GM21786 (cell line): ENCODE measurements around the gene SH2B2.
"Not testable (repeated sequence)": the region's sequence is repeated elsewhere in the genome, so short reads cannot be mapped to it uniquely, and the experiment has no call there.

ENCODE experiments used
- ATAC-seq: cut with Tn5 transposase; IDR thresholded peaks from one replicate; pipeline ENCODE4 v1.9.1; 2021; ENCODE audit not compliant: unreplicated experiment

The SH2B2 gene

DNA sequence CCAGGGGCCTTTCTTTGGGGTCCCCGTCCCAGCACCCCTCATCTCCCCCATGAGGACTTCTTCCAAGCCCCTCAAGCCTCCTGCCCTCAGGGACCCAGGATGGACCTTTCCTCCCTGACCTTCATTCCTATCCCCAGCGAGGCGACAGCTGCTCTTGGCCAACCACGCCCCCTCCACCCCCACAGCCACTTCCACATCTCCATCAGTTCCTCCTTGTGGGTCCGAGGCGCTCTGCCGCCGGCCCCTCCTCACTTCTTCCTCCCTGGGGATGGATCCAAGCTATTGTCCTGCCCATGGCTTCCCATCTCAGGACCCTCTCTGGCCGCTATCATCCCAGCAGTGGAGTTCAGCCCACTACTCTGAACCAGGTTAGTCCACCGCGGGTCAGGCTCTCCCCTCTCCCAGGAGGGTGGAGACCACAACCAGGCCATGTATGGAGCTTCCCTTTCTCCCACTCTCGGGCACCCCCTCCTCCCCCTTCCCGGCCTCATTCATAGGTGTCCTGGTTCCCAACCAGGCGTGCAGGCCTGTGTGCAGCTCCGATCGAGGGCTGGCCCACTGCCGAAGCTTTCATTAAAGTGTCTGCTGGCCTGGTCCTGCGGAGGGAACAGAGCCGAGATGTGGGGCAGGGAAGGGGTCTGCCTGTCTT, 1.7 kb upstream of the SH2B2 start:
- no peak for ATAC-seq

DNA sequence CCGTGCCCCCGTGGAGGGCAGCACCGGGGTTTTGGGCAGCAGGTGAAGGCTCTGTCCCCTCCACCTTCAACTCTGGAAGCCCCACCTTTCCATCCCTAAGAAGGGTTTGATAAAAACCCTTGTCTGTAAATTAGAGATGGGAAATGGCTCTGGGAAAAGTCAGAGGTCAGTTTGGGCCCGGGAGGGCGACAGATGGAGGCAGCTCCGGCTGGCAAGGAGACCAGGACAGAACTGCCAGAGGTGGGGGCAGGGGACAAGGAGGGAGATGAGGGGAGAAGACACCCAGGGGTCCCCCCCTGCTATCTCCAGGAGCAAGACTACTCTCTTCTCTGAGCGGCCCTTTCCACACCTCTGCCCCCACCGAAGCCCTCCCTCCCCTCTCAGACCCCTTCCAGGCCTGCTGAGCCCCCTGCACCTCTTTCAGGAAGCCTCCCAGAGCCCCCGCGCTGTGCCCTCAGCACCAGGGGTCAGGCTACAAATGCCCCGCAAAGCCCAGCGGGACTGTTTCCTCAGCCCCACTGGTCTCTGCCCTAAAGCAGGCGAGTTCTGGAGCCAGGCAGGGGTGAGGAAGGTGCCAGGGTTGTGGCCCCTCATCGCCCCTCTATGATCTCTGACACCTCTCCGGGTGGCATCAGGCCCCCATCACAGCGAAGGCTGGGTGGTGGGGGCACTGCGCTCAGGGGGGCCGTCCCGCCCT, 980 bp upstream of the SH2B2 start:
- no peak for ATAC-seq

DNA sequence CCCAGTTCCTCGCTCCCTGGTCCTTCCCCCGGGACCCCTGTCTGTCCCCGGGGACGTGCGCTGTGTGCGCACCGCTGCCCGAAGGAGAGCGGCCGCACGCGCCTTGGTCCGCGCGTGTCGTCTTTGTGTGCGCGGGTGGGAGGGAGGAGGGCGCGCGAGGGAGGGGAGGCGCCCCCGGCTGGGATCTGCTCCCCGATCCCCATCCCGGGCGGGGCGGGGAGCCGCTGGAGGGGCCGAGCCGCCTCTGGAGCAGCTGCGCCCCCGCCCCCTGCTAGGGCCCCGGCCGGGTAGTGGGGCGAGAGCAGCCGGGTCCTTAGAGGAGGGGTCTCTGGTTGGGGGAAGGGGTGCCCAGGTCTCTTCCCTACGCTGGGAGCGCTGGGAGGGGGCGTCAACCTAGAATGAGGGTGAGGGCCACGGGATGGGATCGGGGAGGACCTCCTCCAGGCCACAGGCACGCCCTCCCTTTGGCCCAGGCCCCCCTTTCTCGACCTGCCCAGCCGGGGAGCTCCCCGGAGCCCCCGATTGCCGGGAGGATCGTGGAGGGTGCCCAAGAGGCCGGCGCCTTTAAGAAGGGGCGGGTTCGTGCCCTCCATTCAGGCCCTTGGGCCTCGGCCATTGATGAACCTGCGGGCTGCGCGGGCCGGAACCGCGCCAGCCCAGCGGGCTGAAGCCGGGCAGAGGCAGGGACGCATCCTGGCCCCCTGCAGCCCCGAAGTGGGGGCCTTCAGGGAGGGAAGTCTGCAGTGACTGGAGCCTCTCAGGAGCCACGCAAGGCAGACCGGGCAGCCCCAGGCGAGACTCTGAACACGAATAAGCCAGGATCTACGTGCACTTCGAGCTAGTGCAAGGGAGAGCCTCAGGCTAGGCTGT, 678 bp downstream of the SH2B2 start:
- ATAC-seq: no peak

DNA sequence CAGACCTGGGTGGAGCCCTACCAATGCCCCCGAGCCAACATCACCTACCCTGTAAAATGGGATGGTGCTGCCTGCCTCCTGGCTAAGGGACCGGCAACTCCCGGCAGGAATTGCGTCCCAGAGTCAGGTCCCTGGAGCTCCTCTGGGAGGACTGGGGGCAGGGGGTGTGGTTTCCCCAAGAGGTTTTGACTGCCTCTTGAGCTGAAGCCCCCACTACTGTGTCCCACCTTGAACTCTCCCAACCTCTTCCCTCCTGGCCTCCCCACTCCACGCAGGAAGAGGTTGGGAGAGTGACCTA, 1.3 kb downstream of the SH2B2 start:
- no peak for ATAC-seq

DNA sequence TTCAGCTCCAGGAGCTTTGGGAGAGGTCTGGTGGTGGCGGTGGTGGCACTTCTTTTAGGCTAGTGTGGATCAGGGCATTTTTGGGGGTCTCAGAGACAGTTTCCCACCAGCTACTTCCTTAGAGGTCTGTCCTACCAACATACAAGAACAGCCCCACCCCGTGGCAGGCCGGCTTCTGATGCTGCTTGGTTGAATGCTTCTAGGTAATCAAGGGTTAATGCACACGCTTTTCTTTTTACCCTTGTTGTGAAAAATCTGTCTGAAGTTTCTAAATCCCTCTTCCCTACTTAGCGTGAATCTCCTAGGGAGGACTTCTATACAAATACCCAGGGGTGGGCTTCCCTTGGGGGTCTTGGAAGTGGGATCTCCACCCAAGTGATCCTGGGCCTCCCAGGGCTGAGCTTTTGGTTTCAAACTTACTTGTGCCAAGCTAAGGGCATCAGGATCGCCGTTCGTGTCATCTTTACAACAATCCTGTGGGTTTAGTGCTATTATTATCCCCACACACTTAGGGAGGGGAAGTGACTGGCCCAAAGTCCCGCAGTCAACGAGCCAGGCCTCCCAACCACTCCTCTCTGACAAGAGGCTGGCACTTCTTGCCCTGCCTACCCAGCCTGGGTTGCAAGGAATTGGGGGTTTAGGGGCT, 1.7 kb downstream of the SH2B2 start:
- no peak for ATAC-seq

DNA sequence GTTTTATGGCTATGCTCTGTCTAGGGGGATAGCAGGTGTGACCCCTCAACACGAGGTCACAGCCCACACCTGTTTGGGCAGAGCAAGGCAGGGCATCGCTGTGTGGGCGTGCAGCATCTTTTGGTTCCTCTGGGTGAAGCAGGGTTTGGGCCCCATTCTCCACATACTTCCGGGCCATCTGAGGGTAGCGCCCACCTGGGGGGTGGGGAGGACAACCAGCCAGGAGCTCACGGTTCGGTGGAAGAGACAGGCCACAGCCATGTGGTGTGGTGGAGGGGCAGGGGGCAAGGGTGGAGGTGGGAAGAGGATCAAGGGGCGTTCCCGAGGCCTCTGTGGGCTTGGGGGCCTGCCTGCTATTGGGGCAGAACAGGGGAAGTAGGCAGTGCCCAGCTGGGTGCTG, 2.4 kb downstream of the SH2B2 start:
- ATAC-seq: no peak

GRCh38 chr7:102291056-102291915, 4.6 kb downstream of the SH2B2 start:
- ATAC-seq: peak; percentile 36

DNA sequence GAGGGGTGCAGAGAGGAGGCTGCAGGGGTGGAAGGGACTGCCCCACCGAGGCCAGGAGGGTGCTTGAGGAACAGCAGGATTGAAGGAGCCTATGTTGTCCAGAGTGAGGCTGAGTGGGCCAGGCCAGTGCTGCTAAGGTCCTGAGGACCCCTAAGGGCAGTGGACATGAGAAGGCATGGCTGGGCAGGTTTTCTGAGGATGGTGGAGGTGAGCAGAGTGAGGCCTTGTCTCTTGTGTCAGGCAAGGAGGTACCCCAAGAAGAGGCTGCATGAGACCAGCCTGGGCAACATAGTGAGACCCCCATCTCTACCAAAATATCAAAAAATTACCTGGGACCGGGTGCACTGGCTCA, 5.2 kb downstream of the SH2B2 start:
- no peak for ATAC-seq

DNA sequence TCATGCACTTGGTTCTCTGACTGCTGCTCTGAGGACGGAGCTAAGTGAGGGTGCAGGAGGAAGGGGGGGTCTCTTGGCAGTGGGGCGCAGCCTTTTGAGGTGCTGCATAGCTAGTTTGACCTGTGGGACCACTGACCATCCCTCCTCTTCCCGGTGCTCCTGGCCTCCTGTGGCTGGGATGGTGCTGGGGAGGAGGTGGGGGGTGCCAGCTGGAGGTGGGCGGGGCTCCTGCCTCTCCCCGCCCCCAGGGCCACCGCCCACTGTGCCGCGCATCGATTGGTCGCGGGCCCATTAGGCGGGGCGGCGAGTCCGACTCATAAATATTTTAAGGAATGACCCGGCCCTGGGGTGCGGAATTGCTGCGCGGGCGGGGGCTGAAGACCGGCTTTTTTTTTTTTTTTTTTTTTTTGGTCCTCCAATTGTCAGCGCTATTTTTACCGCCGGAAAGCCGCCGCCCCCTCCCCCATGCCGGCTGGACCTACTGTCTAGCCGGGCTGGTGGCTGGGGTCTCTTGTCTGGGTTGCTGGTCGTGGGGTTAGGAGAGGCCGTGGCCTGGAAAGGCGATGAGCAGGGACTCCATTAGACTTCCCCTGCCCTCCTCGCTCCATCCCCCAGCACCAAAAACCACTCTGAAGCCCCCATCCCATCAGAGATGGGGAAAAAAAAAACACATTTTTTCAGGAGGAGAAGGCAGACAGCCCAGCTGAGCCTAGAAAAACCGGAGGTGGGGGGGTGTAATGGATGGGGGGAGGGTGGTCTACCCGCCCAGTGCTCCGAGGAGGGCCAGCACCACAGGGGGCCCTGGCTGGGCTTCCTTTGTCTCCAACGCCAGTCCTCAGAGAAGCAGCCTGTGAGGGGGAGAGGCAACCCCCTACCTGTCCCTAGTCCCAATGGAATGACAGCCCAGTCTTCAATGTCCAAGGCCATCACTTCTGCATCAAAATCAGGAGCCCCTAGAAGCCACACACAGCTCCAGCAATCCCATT, 6.4 kb downstream of the SH2B2 start:
- ATAC-seq: no peak

DNA sequence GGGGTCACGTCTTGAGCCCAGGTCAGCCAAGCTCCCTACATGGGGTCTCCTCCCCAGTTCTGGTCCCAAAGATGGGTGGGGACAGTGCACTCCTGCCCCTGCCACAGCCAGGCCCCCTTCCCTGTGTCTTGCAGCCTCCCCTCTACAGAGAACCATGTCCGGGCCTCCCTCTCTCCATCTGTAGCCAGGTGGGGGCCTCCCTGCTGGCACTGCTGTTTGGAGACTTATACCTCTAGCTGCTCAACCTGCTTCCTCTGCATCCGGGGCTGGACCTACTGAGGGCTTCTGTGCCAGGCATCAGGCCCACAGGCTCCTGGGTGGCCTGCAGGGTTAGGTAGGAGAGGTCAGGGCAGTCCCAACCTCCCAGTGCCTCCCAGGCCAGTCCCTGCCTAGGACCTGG, 7.9 kb downstream of the SH2B2 start:
- no peak for ATAC-seq

DNA sequence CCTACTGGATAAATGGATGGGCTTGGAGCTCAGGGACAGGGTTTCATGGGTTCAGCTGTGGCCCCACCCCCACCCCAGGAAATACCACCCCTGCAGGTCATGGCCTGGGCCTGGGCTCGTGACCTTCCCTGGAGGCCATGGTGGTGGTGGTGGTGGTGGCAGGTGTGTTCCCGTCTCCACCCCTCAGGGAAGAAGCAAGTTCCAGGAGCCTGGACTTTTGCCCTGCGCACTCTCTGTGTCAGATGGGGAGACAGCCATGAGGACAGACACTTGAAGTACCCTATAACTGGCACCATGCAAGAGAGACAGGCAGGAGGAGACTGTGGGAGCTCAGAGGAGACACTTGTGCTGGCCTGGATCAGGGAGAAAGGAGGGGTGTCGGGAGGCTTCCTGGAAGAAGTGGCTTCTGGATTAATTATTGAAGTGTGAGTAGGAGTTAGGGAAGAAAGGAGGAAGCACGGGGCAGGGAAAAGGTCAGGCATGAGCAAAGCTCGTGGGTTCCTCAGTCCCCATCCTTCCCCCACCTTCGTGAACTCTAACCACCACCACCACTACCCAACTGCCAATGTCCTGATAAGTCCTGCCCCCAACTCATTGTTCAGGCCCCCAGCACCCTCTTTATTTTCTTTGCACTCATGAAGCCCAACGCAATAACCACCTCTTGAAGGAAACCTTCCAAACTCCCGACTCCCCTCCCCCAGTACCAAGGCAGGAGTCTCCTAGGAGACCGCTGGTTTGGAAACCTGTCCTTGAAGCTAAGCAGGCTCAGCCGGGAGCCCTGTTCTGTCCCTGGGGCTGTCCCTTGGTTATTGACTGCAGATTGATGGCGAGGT, 8.9 kb downstream of the SH2B2 start:
- ATAC-seq: no peak

DNA sequence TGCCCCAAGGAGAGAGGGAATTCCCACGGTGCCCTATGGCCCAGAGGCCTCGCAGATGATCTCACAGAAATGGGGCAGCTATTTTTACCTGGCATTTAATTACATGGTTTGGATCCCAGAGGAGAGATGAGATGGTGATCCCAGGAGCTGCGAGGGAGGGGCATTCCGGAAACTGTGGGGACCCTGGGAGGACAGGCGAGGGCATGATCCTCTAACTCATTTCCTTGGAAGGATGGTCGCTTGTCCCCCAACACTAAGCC, 9.4 kb downstream of the SH2B2 start:
- ATAC-seq: no peak

GRCh38 chr7:102296514-102296913, 9.8 kb downstream of the SH2B2 start:
- no peak for ATAC-seq

GRCh38 chr7:102297487-102298218, 11.0 kb downstream of the SH2B2 start:
- no peak for ATAC-seq

DNA sequence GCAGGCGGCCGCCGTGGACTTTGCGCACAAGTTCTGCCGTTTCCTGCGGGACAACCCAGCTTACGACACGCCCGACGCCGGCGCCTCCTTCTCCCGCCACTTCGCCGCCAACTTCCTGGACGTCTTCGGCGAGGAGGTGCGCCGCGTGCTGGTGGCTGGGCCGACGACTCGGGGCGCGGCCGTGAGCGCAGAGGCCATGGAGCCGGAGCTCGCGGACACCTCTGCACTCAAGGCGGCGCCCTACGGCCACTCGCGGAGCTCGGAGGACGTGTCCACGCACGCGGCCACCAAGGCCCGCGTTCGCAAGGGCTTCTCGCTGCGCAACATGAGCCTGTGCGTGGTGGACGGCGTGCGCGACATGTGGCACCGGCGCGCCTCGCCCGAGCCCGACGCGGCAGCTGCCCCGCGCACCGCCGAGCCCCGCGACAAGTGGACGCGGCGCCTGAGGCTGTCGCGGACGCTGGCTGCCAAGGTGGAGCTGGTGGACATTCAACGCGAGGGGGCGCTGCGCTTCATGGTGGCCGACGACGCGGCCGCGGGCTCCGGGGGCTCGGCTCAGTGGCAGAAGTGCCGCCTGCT, 14.1 kb downstream of the SH2B2 start:
- ATAC-seq: no peak

- ATAC-seq: not testable (repeated sequence)
These were observed 14.7 kb downstream of the SH2B2 start for GRCh38 chr7:102301367-102301766.

DNA sequence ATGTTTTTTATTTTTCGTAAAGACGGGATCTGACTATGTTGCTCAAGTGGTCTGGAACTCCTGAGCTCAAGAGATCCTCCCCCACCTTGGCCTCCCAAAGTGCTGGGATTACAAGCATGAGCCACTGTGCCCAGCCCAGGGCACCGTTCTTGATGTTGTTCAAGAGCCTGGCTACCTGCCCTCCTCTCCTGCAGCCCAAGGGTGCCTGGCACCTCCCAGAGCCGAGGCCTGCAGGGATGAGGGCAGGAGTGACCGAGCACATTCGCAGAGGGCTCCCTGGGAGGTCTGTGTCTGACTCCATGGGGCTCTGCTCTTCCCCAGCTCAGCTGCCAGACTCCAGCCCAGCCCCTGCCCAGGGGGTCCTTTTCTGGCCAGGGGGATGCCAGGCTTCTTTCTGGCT, 15.4 kb downstream of the SH2B2 start:
- no peak for ATAC-seq
